Measurements from ENCODE around the gene COX5A.
"Not testable (repeated sequence)": the region's sequence is repeated elsewhere in the genome, so short reads cannot be mapped to it uniquely, and the experiment has no call there.

COX5A gene

DNA sequence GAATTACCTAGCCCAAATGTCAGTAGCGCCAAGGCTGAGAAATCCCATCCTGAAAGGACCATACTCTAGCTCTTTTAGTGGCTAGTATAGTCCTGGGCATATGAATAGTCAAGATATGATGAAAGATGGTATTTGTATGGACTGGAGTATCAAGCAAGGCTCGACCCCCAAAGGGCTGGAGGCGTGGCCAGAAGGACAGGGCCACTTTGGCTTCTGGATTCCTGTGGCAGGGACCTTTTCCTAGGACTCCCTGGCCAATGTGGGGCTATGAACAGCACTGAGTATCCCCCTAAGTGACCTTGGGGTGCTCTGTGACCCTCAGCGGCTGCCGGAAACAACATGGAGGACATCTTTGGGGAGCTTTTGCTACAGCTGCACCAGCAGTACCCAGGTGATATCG is 42.0 kb downstream of the COX5A start:
- DNase-seq: no peak

GRCh38 chr15:74894383-74894782 is 43.5 kb downstream of the COX5A start:
- DNase-seq: not testable (repeated sequence)

GRCh38 chr15:74893627-74894026 is 44.2 kb downstream of the COX5A start:
- no peak for DNase-seq

- DNase-seq: no peak
Observed at GRCh38 chr15:74892931-74893330, 44.9 kb downstream of the COX5A start.

- DNase-seq: no peak
Observed at GRCh38 chr15:74892313-74892712, 45.6 kb downstream of the COX5A start.

DNA sequence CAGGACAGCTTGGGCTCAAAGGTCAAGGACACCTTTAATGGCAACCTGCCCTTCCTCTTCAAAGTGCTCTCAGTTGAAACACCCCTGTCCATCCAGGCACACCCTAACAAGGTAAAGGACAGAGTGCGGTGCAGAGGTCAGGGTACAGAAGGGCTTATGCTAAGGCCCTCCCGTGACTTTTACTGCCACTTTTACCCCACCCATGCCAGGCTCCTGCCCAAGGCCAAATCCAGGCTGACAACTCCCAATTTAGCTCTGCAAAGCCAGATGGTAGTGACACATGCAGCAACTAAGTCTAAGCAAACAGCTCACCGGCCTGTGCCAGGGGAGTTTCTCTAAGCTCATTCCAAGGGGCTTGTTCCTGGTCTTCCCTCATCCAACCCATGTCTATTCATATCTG is 46.4 kb downstream of the COX5A start:
- DNase-seq: no peak

DNA sequence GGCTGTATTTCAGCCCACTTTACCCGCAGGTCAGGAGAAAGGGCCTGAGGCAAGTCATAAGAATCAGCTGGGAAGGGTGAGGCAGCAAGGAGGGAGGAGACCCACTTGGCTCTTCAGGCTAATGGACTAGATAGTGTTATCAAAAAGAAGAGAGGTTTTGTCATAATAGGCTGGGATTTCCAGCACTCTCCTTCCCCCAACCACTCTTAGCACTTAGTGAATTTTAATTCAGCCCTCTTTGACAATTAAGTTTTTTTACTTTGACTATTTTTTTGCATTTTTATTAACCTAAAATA is 47.3 kb downstream of the COX5A start:
- DNase-seq: no peak

DNA sequence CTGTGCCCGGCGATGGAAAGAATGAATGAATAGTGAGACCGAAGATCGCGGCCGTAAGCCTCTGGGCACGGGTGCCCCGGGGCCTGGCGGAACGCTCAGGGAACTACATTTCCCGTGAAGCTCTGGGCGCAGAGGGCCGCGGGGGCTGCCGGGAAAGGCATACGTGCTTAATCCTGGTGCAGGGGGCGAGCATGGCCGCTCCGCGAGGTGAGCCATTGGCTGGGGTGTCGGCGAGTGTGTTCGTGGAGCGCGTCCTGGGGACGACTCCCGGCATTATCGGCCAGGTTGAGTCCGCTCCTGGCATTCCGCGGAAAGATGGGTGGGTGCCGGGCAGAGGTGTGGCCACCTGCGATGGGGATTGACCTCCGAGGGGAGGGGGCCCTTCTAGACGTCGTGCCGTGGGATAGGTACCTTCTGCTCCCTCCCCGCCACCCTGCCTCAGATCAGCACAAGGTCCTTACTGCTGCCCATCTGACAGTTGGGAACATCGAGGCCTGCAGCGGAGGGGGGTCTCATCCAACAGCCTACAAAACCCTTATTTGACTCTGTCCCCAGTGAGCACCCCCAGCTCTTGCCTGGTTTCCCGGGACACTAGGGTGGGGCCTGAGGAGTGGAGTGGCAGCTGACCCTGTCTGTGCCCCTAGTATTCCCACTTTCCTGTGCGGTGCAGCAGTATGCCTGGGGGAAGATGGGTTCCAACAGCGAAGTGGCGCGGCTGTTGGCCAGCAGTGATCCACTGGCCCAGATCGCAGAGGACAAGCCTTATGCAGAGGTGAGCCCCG is 47.8 kb downstream of the COX5A start, which contains the start of gene MPI:
Gene MPI, plus strand, starts transcription at position 160 of the 782 bp plus-strand sequence. Its CDS starts 32 bp downstream, at position 192.
- peak; percentile 75 for DNase-seq

- DNase-seq: no peak
Observed at GRCh38 chr15:74889390-74889882, 48.4 kb downstream of the COX5A start.

DNA sequence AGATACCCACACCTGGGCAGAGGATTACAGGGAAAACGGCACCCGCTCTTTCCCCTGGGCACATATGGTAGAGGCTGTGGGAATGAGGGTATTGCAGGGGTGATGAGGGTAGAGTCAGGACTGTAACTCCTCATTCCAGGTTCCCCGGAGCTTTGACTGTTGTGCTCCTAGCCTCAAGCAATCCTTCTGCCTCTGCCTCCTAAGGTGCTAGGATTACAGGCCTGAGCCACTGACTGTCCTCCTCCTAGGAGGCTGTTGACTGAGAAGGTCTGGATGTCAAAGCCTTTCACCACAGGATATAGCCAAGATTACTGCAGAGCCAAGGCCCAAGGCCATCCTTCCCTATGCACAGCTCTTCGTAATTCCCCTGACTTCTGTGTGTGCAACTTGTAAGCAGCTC is 49.2 kb downstream of the COX5A start:
- no peak for DNase-seq

DNA sequence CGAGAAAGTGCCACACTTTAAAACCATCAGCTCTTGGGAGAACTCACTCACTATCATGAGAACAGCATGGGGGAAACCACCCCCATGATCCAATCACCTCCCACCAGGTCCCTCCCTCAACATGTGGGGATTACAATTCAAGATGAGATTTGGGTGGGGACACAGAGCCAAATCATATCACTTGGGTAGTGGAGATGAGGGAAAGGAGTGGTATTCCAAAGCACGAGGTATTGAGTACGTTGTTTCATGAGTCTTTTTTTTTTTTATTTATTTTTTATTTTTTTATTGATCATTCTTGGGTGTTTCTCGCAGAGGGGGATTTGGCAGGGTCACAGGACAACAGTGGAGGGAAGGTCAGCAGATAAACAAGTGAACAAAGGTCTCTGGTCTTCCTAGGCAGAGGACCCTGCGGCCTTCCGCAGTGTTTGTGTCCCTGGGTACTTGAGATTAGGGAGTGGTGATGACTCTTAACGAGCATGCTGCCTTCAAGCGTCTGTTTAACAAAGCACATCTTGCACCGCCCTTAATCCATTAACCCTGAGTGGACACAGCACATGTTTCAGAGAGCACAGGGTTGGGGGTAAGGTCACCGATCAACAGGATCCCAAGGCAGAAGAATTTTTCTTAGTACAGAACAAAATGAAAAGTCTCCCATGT is 50.2 kb downstream of the COX5A start:
- DNase-seq: not testable (repeated sequence)

GRCh38 chr15:74885461-74885860 is 52.4 kb downstream of the COX5A start:
- no peak for DNase-seq

DNA sequence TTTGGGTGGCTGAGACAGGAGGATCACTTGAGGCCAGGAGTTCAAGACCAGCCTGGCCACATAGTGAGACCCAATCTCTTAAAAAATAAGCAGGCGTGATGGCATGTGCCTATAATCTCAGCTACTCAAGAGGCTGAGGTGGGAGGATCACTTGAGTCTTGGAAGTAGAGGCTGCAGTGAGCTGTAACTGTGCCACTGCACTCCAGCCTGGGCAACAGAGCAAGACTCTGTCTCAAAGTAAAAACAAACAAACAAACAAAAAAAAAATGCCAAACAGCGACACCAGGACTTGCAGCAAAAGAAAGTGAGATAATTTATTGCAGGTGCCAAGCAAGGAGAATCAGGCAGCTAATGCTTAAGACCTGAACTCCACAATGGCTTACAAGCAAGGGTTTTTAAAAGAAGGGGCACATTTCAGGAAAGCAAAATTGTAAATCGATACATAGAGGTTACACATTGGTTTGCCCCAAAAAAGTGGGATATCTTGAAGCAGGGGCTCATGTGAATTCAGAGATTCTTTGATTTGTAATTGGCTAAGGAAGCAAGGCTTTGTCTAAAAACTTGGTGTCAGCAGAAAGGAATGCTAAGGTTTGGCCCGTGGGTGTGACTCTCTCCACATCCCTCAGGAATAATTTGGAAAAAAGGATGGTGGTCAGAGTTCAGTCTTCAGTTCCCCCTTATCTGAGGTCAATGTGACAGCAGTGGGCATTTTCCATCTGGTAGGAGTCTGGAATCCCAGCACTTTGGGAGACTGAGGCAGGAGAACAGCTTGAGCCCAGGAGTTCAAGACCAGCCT is 53.2 kb downstream of the COX5A start:
- no peak for DNase-seq

- DNase-seq: no peak
Observed at GRCh38 chr15:74882528-74882927, 55.3 kb downstream of the COX5A start.

- DNase-seq: no peak
Observed at GRCh38 chr15:74878273-74878672, 59.6 kb downstream of the COX5A start.

DNA sequence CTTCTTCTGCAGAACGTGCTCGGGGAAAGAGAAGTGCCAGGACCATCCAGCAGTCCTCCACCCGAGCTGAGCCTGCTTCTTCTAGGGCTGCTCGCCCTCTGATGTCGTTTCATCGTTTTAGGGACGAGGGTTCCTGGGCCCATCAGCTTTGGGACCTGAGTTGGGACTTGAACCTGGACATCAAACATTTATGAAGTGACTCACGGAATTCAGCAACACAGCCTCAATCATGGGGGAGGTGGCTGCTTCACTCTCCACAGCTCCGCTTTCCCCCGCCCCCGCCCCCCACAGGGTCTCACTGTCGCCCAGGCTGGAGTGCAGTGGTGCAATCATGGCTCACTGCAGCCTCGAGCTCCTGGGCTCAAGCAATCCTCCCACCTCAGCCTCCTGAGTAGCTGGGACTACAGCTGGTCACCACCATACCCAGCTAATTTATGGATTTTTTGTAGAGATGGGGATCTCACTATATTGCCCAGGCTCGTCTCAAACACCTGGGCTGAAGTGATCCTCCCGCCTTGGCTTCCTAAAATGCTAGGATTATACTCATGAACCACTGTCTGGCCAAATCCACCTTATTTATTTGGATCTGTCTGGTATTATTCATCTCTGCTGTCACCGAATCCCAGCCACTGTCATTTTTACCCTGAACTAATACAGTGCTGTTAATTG is 64.0 kb downstream of the COX5A start:
- DNase-seq: no peak

- peak; percentile 79 for DNase-seq
Observed at GRCh38 chr15:74873036-74873755, 64.7 kb downstream of the COX5A start, which contains the start of gene SCAMP2. Gene SCAMP2, minus strand, starts transcription at chr15:74873365. Its CDS starts 110 bp downstream, at chr15:74873255.

GRCh38 chr15:74872702-74873035 is 65.2 kb downstream of the COX5A start:
- no peak for DNase-seq

DNA sequence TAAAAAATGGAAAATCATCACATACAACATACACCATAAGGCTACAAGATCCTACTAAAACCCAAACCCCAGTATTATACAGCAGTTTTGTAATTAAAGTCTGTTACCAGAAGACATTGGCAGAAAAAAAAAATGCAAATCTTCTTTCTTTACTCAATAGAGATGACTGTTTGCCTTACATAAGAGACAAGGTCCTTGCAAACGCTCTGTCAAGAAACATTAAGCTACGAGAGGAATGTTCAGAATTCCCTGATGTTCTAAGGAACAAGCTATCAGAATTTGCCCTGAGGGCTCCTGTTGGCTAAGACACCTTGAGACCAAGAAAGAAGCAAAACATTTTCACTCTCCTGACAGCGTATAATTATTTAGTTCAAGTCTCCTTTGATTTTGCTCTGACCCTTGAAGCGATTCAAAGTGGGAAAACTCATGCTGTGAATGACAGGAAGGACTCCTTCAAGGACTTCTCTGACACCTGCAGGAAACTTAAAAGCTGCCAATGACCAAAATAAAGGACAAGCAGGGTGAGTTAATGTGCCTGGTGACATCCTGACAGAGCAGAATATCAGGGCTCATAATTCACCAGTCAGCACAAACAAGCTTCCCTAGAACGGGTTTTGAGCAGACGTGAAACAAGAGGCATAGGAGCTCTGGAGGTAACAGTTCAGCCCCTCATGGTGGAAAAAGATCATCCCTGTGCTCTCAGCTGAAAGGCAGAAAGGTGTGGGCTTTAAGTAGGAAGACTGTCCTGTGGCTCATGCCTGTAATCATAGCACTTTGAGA is 67.2 kb downstream of the COX5A start:
- no peak for DNase-seq

Data from activated gamma-delta T cell (primary cell).